K562 (cell line): ENCODE results near the gene COQ2. TPM values are rescaled to one million over a fixed set of nuclear protein-coding genes. Genes with fewer than 3 reads are reported as not detected.

ENCODE experiments used
- E2F5 ChIP-seq: sonication (generic); formaldehyde crosslinking; IDR thresholded peaks from 2 replicates; pipeline ENCODE4 v1.8.0; 2022; ENCODE audit warnings: mild to moderate bottlenecking, missing genetic modification reagents
- GABPB1 ChIP-seq: sonication (generic); formaldehyde crosslinking; IDR thresholded peaks from 2 replicates; pipeline ENCODE4 v1.8.0; 2022; ENCODE audit warnings: mild to moderate bottlenecking, missing genetic modification reagents
- GABPB2 ChIP-seq: fragments of 250-450 bp; sonication (Bioruptor Pico); conservative IDR thresholded peaks from 2 replicates; pipeline ENCODE4 v1.5.1; 2021; ENCODE audit warnings: mild to moderate bottlenecking
- KLF1 ChIP-seq: fragments of 450-650 bp; IDR thresholded peaks from 2 replicates; pipeline ENCODE4 v1.6.1; 2016; ENCODE audit warnings: missing genetic modification characterization, missing compliant biosample characterization
- SRSF7 ChIP-seq: fragments of 200-400 bp; formaldehyde crosslinking; optimal IDR thresholded peaks from 2 replicates; pipeline ENCODE3; 2017; ENCODE audit warnings: mild to moderate bottlenecking, low read depth, low read length
- TOE1 ChIP-seq, 2 experiments: fragments of 450-650 bp in 1 of 2; sonication (generic) in 1 of 2; formaldehyde crosslinking in 1 of 2; IDR thresholded peaks; 2 replicates each; pipeline versions ENCODE4 v1.7.1 to v1.8.0; 2016 to 2022; ENCODE audit warnings: borderline replicate concordance in 2 of 2, mild to moderate bottlenecking in 2 of 2, antibody characterized with exemption in 1 of 2, inconsistent platforms in 1 of 2, low read depth in 1 of 2, missing genetic modification reagents in 1 of 2, moderate library complexity in 1 of 2
- WHSC1 ChIP-seq: IDR thresholded peaks from one replicate; pipeline ENCODE4 v1.6.1; 2012; ENCODE audit warnings: low read length, control low read depth, inconsistent platforms
- polyA plus RNA-seq, 8 experiments: library from polyadenylated mRNA; depleted of rRNA in 4 of 8; stranded (reverse) in 5 of 8; unstranded in 3 of 8; fragments of >200 nt; fragmentation: Nextera tagmentation in 2 of 8; fragmentation: Illumina TruSeq in 1 of 8; extraction: Ambion mirVana in 2 of 8; extraction: Trizol in 1 of 8; gene quantifications; 2 replicates each; pipeline versions ENCODE4 v1.2.1 to v1.2.3, GENCODE V29; 2011 to 2014; ENCODE audit warnings: inconsistent platforms in 1 of 8, missing spikeins in 1 of 8
- total RNA-seq, 7 experiments: library from RNA; depleted of rRNA in 6 of 7; stranded (reverse); fragments of >200 nt in 6 of 7; fragmentation: Illumina TruSeq in 2 of 7; extraction: Trizol in 2 of 7; gene quantifications; 2 replicates each; pipeline versions ENCODE4 v1.2.1 to v1.2.3, GENCODE V29; 2011 to 2021; ENCODE audit warnings: low replicate concordance in 1 of 7
- TF ChIP-seq, protein P1 (sequence below): fragments of 250-450 bp; sonication (Bioruptor Pico); IDR thresholded peaks from 2 replicates; pipeline ENCODE4 v1.4.0; 2020; ENCODE audit warnings: mild to moderate bottlenecking, moderate library complexity

Gene COQ2
- total and polyA plus RNA-seq, 9 of the 15 experiments (the other 6 are each of a cell fraction or from before 2014, with no cell fraction given): 1.9 to 13.5 (median 11.8) TPM

DNA sequence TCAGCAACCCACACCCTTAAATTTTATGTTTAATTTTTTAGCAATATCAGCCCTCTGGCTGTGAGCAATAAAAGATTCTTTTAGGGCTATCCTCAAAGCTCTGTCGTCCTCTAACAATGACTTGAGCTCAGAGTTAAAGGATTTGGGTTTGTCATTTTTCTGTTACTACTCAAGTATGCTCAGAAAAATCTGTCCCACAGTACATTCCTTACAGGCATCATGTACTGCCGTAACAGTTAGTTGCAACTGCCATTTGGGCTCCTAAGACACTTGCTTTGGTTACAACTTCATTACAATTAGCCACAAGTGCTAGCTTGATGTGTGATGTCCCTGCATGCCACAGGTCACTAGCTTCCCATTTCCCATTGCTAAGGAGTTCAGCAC is 33.2 kb downstream of the COQ2 start (continued):
- no peak for TF ChIP-seq GABPB2
- TF ChIP-seq KLF1 (tag): no peak
- no peak for TF ChIP-seq WHSC1
- TF ChIP-seq, protein P1, sequence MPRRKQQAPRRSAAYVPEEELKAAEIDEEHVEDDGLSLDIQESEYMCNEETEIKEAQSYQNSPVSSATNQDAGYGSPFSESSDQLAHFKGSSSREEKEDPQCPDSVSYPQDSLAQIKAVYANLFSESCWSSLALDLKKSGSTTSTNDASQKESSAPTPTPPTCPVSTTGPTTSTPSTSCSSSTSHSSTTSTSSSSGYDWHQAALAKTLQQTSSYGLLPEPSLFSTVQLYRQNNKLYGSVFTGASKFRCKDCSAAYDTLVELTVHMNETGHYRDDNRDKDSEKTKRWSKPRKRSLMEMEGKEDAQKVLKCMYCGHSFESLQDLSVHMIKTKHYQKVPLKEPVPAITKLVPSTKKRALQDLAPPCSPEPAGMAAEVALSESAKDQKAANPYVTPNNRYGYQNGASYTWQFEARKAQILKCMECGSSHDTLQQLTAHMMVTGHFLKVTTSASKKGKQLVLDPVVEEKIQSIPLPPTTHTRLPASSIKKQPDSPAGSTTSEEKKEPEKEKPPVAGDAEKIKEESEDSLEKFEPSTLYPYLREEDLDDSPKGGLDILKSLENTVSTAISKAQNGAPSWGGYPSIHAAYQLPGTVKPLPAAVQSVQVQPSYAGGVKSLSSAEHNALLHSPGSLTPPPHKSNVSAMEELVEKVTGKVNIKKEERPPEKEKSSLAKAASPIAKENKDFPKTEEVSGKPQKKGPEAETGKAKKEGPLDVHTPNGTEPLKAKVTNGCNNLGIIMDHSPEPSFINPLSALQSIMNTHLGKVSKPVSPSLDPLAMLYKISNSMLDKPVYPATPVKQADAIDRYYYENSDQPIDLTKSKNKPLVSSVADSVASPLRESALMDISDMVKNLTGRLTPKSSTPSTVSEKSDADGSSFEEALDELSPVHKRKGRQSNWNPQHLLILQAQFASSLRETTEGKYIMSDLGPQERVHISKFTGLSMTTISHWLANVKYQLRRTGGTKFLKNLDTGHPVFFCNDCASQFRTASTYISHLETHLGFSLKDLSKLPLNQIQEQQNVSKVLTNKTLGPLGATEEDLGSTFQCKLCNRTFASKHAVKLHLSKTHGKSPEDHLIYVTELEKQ (CRISPR knock-in tag): no peak
- TF ChIP-seq GABPB1 (CRISPR knock-in tag): no peak
- TF ChIP-seq SRSF7: no peak
- no peak for TF ChIP-seq TOE1 (IDR thresholded peaks at IDR 0.05; ENCODE audit: borderline replicate concordance)
- no peak for TF ChIP-seq TOE1 (CRISPR knock-in tag; IDR thresholded peaks at IDR 0.05; ENCODE audit: borderline replicate concordance, low read depth)
- TF ChIP-seq E2F5 (CRISPR knock-in tag): no peak
